GM12878 (cell line): ENCODE results near the gene LRFN2. TPM values are rescaled to one million over a fixed set of nuclear protein-coding genes. Genes with fewer than 3 reads are reported as not detected.
A peak's percentile ranks its signal among the peaks of the same experiment; 100 is the strongest.

Experiments
- ATAC-seq: fragments of 200-7000 bp; cut with Tn5 transposase; 3 replicates; pipeline ENCODE4 v1.9.1; 2020; ENCODE audit warnings: mild to moderate bottlenecking, moderate library complexity
- BruUV-seq: library from RNA; stranded (reverse); fragments of 400-500 nt; replicated peaks from 2 replicates; lab custom pipeline; 2021; lab: Mats Ljungman, UMichigan
- CTCF ChIA-PET: fragments of 300-600 bp; sonication (Branson Sonifier 250); formaldehyde crosslinking; extraction: SDS; loops from one replicate; lab custom pipeline; 2021; ENCODE audit warnings: inconsistent platforms; lab: Yijun Ruan, JAX
- POLR2A ChIA-PET: fragments of 350-600 bp; formaldehyde crosslinking; extraction: SDS; loops from one replicate; lab custom pipeline; 2021; ENCODE audit warnings: inconsistent platforms; lab: Charles Lee
- RAD21 ChIA-PET: fragments of 300-600 bp; sonication (Branson Sonifier 250); formaldehyde crosslinking; loops from one replicate; lab custom pipeline; 2023; ENCODE audit warnings: antibody characterized with exemption; ENCODE audit not compliant: unreplicated experiment; lab: Charles Lee
- SMC1A ChIA-PET: fragments of 300-600 bp; sonication (Branson Sonifier 250); formaldehyde crosslinking; loops from one replicate; lab custom pipeline; 2023; ENCODE audit not compliant: unreplicated experiment, uncharacterized antibody; lab: Charles Lee
- DNase-seq: peaks from one replicate; pipeline ENCODE4 v3.0.0-alpha.2; 2011; ENCODE audit warnings: low read depth, low spot score
- FAIRE-seq: peaks from 3 replicates; lab custom pipeline; 2011; peaks lifted over from hg19 to GRCh38; lab: Jason Lieb, UNC
- H2AFZ ChIP-seq: 2 replicates; pipeline ENCODE4 v1.6.0; 2011; ENCODE audit warnings: low read depth, low read length, control low read depth; ENCODE audit not compliant: control insufficient read depth
- H3K27ac ChIP-seq: 2 replicates; pipeline ENCODE4 v1.5.1; 2011; ENCODE audit warnings: control low read depth; ENCODE audit not compliant: control insufficient read depth, insufficient read depth
- H3K27me3 ChIP-seq, 2 experiments: replicated peaks in 1 of 2; 2 replicates each; pipeline versions ENCODE4 v1.6.0 to v1.6.1; 2011; ENCODE audit warnings: low read length in 1 of 2; ENCODE audit not compliant: control insufficient read depth in 2 of 2, insufficient read depth in 2 of 2
- H3K36me3 ChIP-seq, 2 experiments: 2 replicates each; pipeline ENCODE4 v1.5.1; 2011; ENCODE audit warnings: low read length in 1 of 2; ENCODE audit not compliant: control insufficient read depth in 2 of 2, insufficient read depth in 2 of 2
- H3K4me1 ChIP-seq: 2 replicates; pipeline ENCODE4 v1.6.1; 2011; ENCODE audit warnings: mild to moderate bottlenecking, low read length, moderate library complexity, mixed read lengths; ENCODE audit not compliant: control insufficient read depth, insufficient read depth
- H3K4me2 ChIP-seq: 2 replicates; pipeline ENCODE4 v1.6.0; 2011; ENCODE audit warnings: control low read depth; ENCODE audit not compliant: control insufficient read depth, insufficient read depth
- H3K4me3 ChIP-seq: fragments of 200-600 bp; sonication (generic); 2 replicates; pipeline ENCODE4 v1.5.1; 2016
- H3K79me2 ChIP-seq: 2 replicates; pipeline ENCODE4 v1.6.0; 2011; ENCODE audit warnings: low read length; ENCODE audit not compliant: control insufficient read depth, insufficient read depth
- H3K9ac ChIP-seq: 2 replicates; pipeline ENCODE4 v1.8.0; 2011; ENCODE audit warnings: low read length, control low read depth, mixed read lengths; ENCODE audit not compliant: control insufficient read depth, insufficient read depth
- H3K9me3 ChIP-seq: replicated peaks from 3 replicates; pipeline ENCODE4 v1.5.1; 2011; ENCODE audit warnings: mild to moderate bottlenecking, low read length; ENCODE audit not compliant: control insufficient read depth, insufficient read depth
- H4K20me1 ChIP-seq: 2 replicates; pipeline ENCODE4 v1.6.0; 2011; ENCODE audit not compliant: control insufficient read depth, insufficient read depth
- CHD4 ChIP-seq: fragments of 200-600 bp; sonication (generic); IDR thresholded peaks from 2 replicates; pipeline ENCODE4 v1.6.1; 2016; ENCODE audit warnings: mild to moderate bottlenecking
- HDAC6 ChIP-seq: fragments of 200-600 bp; sonication (generic); IDR thresholded peaks from one replicate; pipeline ENCODE4 v1.8.0; 2017; ENCODE audit warnings: antibody characterized with exemption; ENCODE audit not compliant: unreplicated experiment
- IKZF1 ChIP-seq: fragments of 450-650 bp; conservative IDR thresholded peaks from 2 replicates; pipeline ENCODE4 v1.6.1; 2017; ENCODE audit warnings: antibody characterized with exemption, mild to moderate bottlenecking
- IKZF2 ChIP-seq, 2 experiments: fragments of 450-650 bp; IDR thresholded peaks; 2 replicates each; pipeline ENCODE4 v1.6.1; 2017; ENCODE audit warnings: mild to moderate bottlenecking in 2 of 2, moderate library complexity in 2 of 2
- JUNB ChIP-seq: IDR thresholded peaks from 2 replicates; pipeline ENCODE4 v1.6.1; 2016; ENCODE audit warnings: antibody characterized with exemption, mild to moderate bottlenecking
- NFYB ChIP-seq: IDR thresholded peaks from 2 replicates; pipeline ENCODE4 v1.6.1; 2011; ENCODE audit warnings: low read depth, mild to moderate bottlenecking, low read length, improper control_type of control experiment, moderate library complexity; ENCODE audit not compliant: insufficient read depth
- PML ChIP-seq: IDR thresholded peaks from 2 replicates; pipeline ENCODE4 v1.6.1; 2012; ENCODE audit warnings: low read length, inconsistent platforms
- RAD21 ChIP-seq: IDR thresholded peaks from 2 replicates; pipeline ENCODE4 v1.6.1; 2011; ENCODE audit warnings: mild to moderate bottlenecking, low read depth, low read length, moderate library complexity; ENCODE audit not compliant: insufficient read depth
- RUNX3 ChIP-seq: IDR thresholded peaks from 2 replicates; pipeline ENCODE4 v1.6.1; 2012; ENCODE audit warnings: low read length, inconsistent platforms
- ZNF274 ChIP-seq: IDR thresholded peaks from one replicate; pipeline ENCODE4 v1.8.0; 2011; ENCODE audit not compliant: insufficient read length, insufficient read depth
- WGBS: methylation state at CpG from one replicate; pipeline ENCODE4 v1.1.6; 2016; ENCODE audit warnings: low lambda C conversion rate; ENCODE audit not compliant: insufficient replicate concordance, insufficient coverage; ENCODE audit errors: missing lambda C conversion rate; 5-methylcytosine and 5-hydroxymethylcytosine counted together
- in situ Hi-C: fragments of 300-500 bp; cut with MboI; formaldehyde crosslinking; loops from 9 replicates; pipeline ENCODE4 v1.14.3; 2018; ENCODE audit warnings: mixed read lengths
- intact Hi-C: fragments of 100-400 bp; cut with micrococcal nuclease; formaldehyde crosslinking; loops from one replicate; pipeline ENCODE4 v1.14.2; 2022; ENCODE audit not compliant: unreplicated experiment
- polyA plus RNA-seq, 11 experiments: library from polyadenylated mRNA; depleted of rRNA in 4 of 11; unstranded in 6 of 11; stranded (reverse) in 5 of 11; fragments of >200 nt; fragmentation: Nextera tagmentation in 4 of 11; fragmentation: Illumina TruSeq in 1 of 11; extraction: Ambion mirVana in 4 of 11; extraction: Trizol in 1 of 11; gene quantifications; 1 replicate in 1 of 11; 2 replicates in 10 of 11; pipeline versions ENCODE4 v1.2.1 to v1.2.3, GENCODE V29; 2011 to 2016; ENCODE audit warnings: inconsistent platforms in 2 of 11, missing spikeins in 2 of 11, low read depth in 1 of 11
- total RNA-seq, 4 experiments: library from RNA; depleted of rRNA in 3 of 4; stranded (reverse); fragments of >200 nt in 3 of 4; fragmentation: Illumina TruSeq in 1 of 4; extraction: Trizol in 1 of 4; gene quantifications; 2 replicates each; pipeline versions ENCODE4 v1.2.1 to v1.2.3, GENCODE V29; 2013 to 2021
- TF ChIP-seq, protein P1 (sequence below): fragments of 450-650 bp; IDR thresholded peaks from 2 replicates; pipeline ENCODE4 v1.6.1; 2016; ENCODE audit warnings: mild to moderate bottlenecking
- TF ChIP-seq, protein P2 (sequence below): IDR thresholded peaks from 2 replicates; pipeline ENCODE4 v1.6.1; 2011; ENCODE audit warnings: low read depth, low read length, improper control_type of control experiment, borderline replicate concordance
- TF ChIP-seq, protein P3 (sequence below): fragments of 450-650 bp; IDR thresholded peaks from 2 replicates; pipeline ENCODE4 v1.6.1; 2014; ENCODE audit warnings: mild to moderate bottlenecking
- TF ChIP-seq, protein P4 (sequence below): IDR thresholded peaks from 2 replicates; pipeline ENCODE4 v1.6.1; 2011; ENCODE audit warnings: borderline replicate concordance, low read depth, mild to moderate bottlenecking, moderate library complexity, mixed read lengths, low read length; ENCODE audit not compliant: insufficient read depth; ENCODE audit errors: extremely low read length

Gene LRFN2
- total and polyA plus RNA-seq, 10 of the 15 experiments (the other 5 are each of a cell fraction or from before 2014, with no cell fraction given), result not detected

DNA sequence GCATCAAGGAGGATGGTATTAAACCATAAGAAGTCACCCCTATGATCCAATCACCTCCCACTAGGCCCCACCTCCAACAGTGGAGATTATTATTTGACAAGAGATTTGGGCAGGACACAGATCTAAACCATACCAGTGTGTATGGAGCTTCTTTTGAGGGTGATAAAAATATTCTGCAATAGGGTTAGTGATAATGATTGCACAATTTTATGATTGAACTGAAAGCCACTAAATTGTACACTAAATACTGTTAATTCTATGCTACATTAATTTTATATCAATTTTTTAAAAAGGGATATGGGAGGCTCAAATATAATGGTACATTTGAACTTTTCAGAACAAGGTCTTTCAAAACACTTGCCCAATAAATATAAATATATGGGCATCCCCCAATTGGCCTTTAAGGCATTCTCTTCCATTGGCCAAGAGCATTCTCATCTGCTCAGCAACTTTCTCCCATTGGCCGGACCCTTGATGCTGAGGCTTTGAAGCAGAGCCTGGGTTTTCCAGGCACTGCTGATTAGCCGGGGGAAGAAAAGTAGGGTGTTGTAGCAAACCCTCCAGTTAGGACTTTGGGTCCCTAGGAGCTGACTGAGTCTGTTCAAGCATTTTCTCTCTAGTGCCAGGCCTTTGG is 209.9 kb downstream of the LRFN2 start:
- no peak for TF ChIP-seq HDAC6
- TF ChIP-seq NFYB, result 0 out of 2 replicates have a peak, but pooled peaks have one; percentile 37
- in situ Hi-C loops (no loop called here), intact Hi-C loops (no loop called here)
- Histone ChIP-seq H3K9me3 (no peaks in the 10 kb centered on the region), H3K36me3 (no peaks in the 10 kb centered on the region), H3K9ac (no peak overlapping the region), H3K4me2 (no peak overlapping the region), H2AFZ (no peak overlapping the region), H3K4me3 (no peak overlapping the region), H3K27ac (no peak overlapping the region), H3K4me1 (no peaks in the 10 kb centered on the region), H3K27me3 (no peaks in the 10 kb centered on the region), H3K79me2 (no peaks in the 10 kb centered on the region), H4K20me1 (no peaks in the 10 kb centered on the region)
- ATAC-seq (no peak), DNase-seq (no peak), FAIRE-seq (no peak)
- no TSS peak for BruUV-seq
- RAD21 ChIA-PET, result no interaction called here
- POLR2A ChIA-PET, result no interaction called here
- SMC1A ChIA-PET, result no interaction called here
- CTCF ChIA-PET, result no interaction called here
- 37% methylated on average over 2 of the region's 2 CpGs for WGBS

DNA sequence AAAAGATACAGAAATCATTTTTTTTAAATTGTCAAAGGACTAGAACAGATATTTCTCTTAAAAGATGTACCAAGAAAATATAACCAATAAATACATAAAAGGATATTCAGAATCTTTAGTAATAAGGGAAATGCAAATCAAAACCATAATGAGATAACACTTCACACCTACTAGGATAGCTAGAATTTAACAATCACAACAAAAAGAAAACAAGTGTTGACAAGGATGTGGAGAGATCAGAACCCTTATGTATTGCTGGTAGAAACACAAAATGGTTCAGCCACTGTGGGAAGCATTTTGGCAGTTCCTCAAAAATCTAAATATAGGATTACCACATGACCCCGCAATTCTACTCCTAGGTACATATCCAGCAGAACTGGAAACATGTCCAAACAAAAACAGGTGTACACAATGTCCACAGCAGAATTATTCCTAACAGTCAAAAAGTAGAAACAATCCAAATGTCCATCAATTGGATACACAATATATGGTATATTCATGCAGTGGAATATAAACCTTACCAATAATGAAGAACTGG is 211.0 kb downstream of the LRFN2 start:
- Histone ChIP-seq H3K36me3 (no peaks in the 10 kb centered on the region), H3K27me3 (no peaks in the 10 kb centered on the region), H3K9me3 (no peaks in the 10 kb centered on the region), H3K79me2 (no peaks in the 10 kb centered on the region), H3K27ac (no peak overlapping the region), H3K9ac (no peak overlapping the region), H3K4me3 (no peak overlapping the region), H3K4me2 (no peak overlapping the region), H3K4me1 (no peaks in the 10 kb centered on the region), H2AFZ (no peak overlapping the region), H4K20me1 (no peaks in the 10 kb centered on the region)
- 30% methylated on average over 1 of the region's 1 CpG for WGBS
- FAIRE-seq (no peak), DNase-seq (no peak), ATAC-seq (no peak)
- intact Hi-C loops, result no loop called here
- in situ Hi-C loops, result no loop called here
- no TSS peak for BruUV-seq
- RAD21 ChIA-PET, result no interaction called here
- POLR2A ChIA-PET, result no interaction called here
- CTCF ChIA-PET, result no interaction called here
- SMC1A ChIA-PET, result no interaction called here
- TF ChIP-seq ZNF274 (no peak), PML (no peak), JUNB (no peak), IKZF2 (IDR thresholded peaks at IDR 0.05) (no peak), CHD4 (no peak), RUNX3 (no peak), IKZF1 (no peak), RAD21 (no peak)
- TF ChIP-seq, protein P1, sequence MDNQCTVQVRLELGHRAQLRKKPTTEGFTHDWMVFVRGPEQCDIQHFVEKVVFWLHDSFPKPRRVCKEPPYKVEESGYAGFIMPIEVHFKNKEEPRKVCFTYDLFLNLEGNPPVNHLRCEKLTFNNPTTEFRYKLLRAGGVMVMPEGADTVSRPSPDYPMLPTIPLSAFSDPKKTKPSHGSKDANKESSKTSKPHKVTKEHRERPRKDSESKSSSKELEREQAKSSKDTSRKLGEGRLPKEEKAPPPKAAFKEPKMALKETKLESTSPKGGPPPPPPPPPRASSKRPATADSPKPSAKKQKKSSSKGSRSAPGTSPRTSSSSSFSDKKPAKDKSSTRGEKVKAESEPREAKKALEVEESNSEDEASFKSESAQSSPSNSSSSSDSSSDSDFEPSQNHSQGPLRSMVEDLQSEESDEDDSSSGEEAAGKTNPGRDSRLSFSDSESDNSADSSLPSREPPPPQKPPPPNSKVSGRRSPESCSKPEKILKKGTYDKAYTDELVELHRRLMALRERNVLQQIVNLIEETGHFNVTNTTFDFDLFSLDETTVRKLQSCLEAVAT, result no peak
- TF ChIP-seq, protein P2, sequence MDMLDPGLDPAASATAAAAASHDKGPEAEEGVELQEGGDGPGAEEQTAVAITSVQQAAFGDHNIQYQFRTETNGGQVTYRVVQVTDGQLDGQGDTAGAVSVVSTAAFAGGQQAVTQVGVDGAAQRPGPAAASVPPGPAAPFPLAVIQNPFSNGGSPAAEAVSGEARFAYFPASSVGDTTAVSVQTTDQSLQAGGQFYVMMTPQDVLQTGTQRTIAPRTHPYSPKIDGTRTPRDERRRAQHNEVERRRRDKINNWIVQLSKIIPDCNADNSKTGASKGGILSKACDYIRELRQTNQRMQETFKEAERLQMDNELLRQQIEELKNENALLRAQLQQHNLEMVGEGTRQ, result no peak
- TF ChIP-seq, protein P3, sequence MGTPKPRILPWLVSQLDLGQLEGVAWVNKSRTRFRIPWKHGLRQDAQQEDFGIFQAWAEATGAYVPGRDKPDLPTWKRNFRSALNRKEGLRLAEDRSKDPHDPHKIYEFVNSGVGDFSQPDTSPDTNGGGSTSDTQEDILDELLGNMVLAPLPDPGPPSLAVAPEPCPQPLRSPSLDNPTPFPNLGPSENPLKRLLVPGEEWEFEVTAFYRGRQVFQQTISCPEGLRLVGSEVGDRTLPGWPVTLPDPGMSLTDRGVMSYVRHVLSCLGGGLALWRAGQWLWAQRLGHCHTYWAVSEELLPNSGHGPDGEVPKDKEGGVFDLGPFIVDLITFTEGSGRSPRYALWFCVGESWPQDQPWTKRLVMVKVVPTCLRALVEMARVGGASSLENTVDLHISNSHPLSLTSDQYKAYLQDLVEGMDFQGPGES, result no peak
- TF ChIP-seq, protein P4, sequence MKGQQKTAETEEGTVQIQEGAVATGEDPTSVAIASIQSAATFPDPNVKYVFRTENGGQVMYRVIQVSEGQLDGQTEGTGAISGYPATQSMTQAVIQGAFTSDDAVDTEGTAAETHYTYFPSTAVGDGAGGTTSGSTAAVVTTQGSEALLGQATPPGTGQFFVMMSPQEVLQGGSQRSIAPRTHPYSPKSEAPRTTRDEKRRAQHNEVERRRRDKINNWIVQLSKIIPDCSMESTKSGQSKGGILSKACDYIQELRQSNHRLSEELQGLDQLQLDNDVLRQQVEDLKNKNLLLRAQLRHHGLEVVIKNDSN, result no peak
